Ascending aorta (tissue), 2 donors: ENCODE data around the gene DSTN. TPM values are rescaled to one million over a fixed set of nuclear protein-coding genes. Genes with fewer than 3 reads are reported as not detected.

Experiments used
- DNase-seq, 2 donors: peaks; one replicate each; pipeline ENCODE4 v3.0.0-alpha.2; 2019; ENCODE audit warnings: low spot score in 2 of 2
- H3K27ac ChIP-seq, 2 donors: fragments of 200-600 bp; sonication (generic); one replicate each; pipeline ENCODE4 v1.5.1; 2016 to 2017; ENCODE audit warnings: mild to moderate bottlenecking in 1 of 2
- H3K27me3 ChIP-seq: fragments of 200-600 bp; sonication (generic); one replicate; pipeline ENCODE4 v1.5.1; 2017
- H3K36me3 ChIP-seq, 2 donors: fragments of 200-600 bp; sonication (generic); one replicate each; pipeline ENCODE4 v1.5.1; 2016
- H3K4me1 ChIP-seq, 2 donors: fragments of 200-600 bp; sonication (generic); one replicate each; pipeline ENCODE4 v1.5.1; 2016 to 2017; ENCODE audit warnings: mild to moderate bottlenecking in 1 of 2
- H3K4me3 ChIP-seq, 2 donors: fragments of 200-600 bp; sonication (generic); one replicate each; pipeline ENCODE4 v1.5.1; 2016 to 2017; ENCODE audit warnings: mild to moderate bottlenecking in 1 of 2
- H3K9me3 ChIP-seq, 2 donors: fragments of 200-600 bp; sonication (generic); one replicate each; pipeline ENCODE4 v1.5.1; 2016
- CTCF ChIP-seq, 3 experiments: fragments of 200-600 bp in 2 of 3; fragments of 450-650 bp in 1 of 3; sonication (generic) in 2 of 3; IDR thresholded peaks; one replicate each; pipeline ENCODE4 v1.5.1; 2016 to 2019; ENCODE audit warnings: antibody characterized with exemption in 3 of 3, mild to moderate bottlenecking in 1 of 3, moderate library complexity in 1 of 3
- intact Hi-C: fragments of 100-400 bp; cut with DNase I; formaldehyde crosslinking; loops from one replicate; pipeline ENCODE4 v1.15.1; 2023
- total RNA-seq: library from RNA; depleted of rRNA; stranded (reverse); fragments of >200 nt; gene quantifications from one replicate; pipeline ENCODE4 v1.1.0, GENCODE V29; 2016

Gene DSTN
- total RNA-seq, 1 donor from 2014 or later = 452 TPM

GRCh38 chr20:17611290-17611539 lies 41.3 kb downstream of the DSTN start:
- H3K4me1 ChIP-seq = peaks cover 40 to 86% of the 10 kb centered on the region in 2 donors
- H3K27ac ChIP-seq = peak overlapping the region; percentile 84 to 93
- H3K36me3 ChIP-seq = peaks cover 55 to 58% of the 10 kb centered on the region in 2 donors
- no peak for DNase-seq
- H3K27me3 ChIP-seq = no peaks in the 10 kb centered on the region
- peak in 1 of 3 experiments; percentile 36 for TF ChIP-seq CTCF (IDR thresholded peaks at IDR 0.05)
- H3K9me3 ChIP-seq = no peaks in the 10 kb centered on the region
- H3K4me3 ChIP-seq = peak overlapping the region in 1 of 2 donors; percentile 16
- intact Hi-C loops = no loop called here

- peak in 1 of 2 donors; percentile 67 for DNase-seq
- peak overlapping the region in 1 of 2 donors; percentile 16 for H3K4me3 ChIP-seq
- H3K4me1 ChIP-seq = peaks cover 40 to 81% of the 10 kb centered on the region in 2 donors
These were observed 41.8 kb downstream of the DSTN start for GRCh38 chr20:17611540-17612286.

GRCh38 chr20:17612287-17612991 lies 42.6 kb downstream of the DSTN start:
- Histone ChIP-seq H3K4me1 (peaks cover 40 to 77% of the 10 kb centered on the region in 2 donors), H3K36me3 (peaks cover 50 to 53% of the 10 kb centered on the region in 2 donors), H3K27ac (peak overlapping the region; percentile 84 to 93), H3K27me3 (no peaks in the 10 kb centered on the region), H3K4me3 (peak overlapping the region in 1 of 2 donors; percentile 10), H3K9me3 (no peaks in the 10 kb centered on the region)
- TF ChIP-seq CTCF (IDR thresholded peaks at IDR 0.05) = no peak
- intact Hi-C loops = loop anchor here (2.0 kb wide), 2 partner anchors 24 to 42 kb away; partner anchors contain the start of gene DSTN
- peak in 1 of 2 donors; percentile 88 for DNase-seq

More at GRCh38 chr20:17611540-17612286, 41.8 kb downstream of the DSTN start:
- intact Hi-C loops = loop anchor here (2.0 kb wide), 2 partner anchors 23 to 41 kb away; partner anchors contain the start of gene DSTN
- Histone ChIP-seq H3K27ac (peak overlapping the region; percentile 84 to 93), H3K36me3 (peaks cover 54 to 57% of the 10 kb centered on the region in 2 donors), H3K9me3 (no peaks in the 10 kb centered on the region), H3K27me3 (no peaks in the 10 kb centered on the region)
- peak in 1 of 3 experiments; percentile 33 for TF ChIP-seq CTCF (IDR thresholded peaks at IDR 0.05)

GRCh38 chr20:17612992-17613327 lies 43.1 kb downstream of the DSTN start:
- peaks cover 45 to 52% of the 10 kb centered on the region in 2 donors for H3K36me3 ChIP-seq
- no peak for TF ChIP-seq CTCF (IDR thresholded peaks at IDR 0.05)
- peak overlapping the region in 1 of 2 donors; percentile 10 for H3K4me3 ChIP-seq
- no peaks in the 10 kb centered on the region for H3K9me3 ChIP-seq
- peaks cover 40 to 76% of the 10 kb centered on the region in 2 donors for H3K4me1 ChIP-seq
- no peaks in the 10 kb centered on the region for H3K27me3 ChIP-seq
- no peak for DNase-seq
- intact Hi-C loops = loop anchor here (2.0 kb wide), 2 partner anchors 24 to 42 kb away; partner anchors contain the start of gene DSTN
- peak overlapping the region; percentile 84 to 93 for H3K27ac ChIP-seq

- no peaks in the 10 kb centered on the region for H3K9me3 ChIP-seq
- H3K4me3 ChIP-seq = peak overlapping the region in 1 of 2 donors; percentile 43
- intact Hi-C loops = loop anchor here (2.0 kb wide), 2 partner anchors 25 to 43 kb away; partner anchors contain the start of gene DSTN
- H3K4me1 ChIP-seq = peaks cover 40 to 74% of the 10 kb centered on the region in 2 donors
- no peaks in the 10 kb centered on the region for H3K27me3 ChIP-seq
- H3K36me3 ChIP-seq = peaks cover 39 to 51% of the 10 kb centered on the region in 2 donors
- H3K27ac ChIP-seq = peak overlapping the region; percentile 84 to 93
- no peak for TF ChIP-seq CTCF (IDR thresholded peaks at IDR 0.05)
- peak in 1 of 2 donors; percentile 70 for DNase-seq
These were observed 43.7 kb downstream of the DSTN start for GRCh38 chr20:17613328-17614175.
